T-helper 1 cell treated with Interleukin-12 subunit alpha and Interleukin-12 subunit beta and Interleukin-4 antibody, amounts not matched to agents 30 ng/mL and 1 ng/mL, for 36 hours (primary cell): ENCODE data around the gene SP3. TPM values are rescaled to one million over a fixed set of nuclear protein-coding genes. Genes with fewer than 3 reads are reported as not detected.

Source experiments
- intact Hi-C: fragments of 100-400 bp; cut with micrococcal nuclease; formaldehyde crosslinking; loops from one replicate; pipeline ENCODE4 v1.15.1; 2024
- total RNA-seq: library from RNA; stranded (reverse); gene quantifications from 2 replicates; pipeline ENCODE4 v1.2.3, GENCODE V29; 2022

SP3 gene
- total RNA-seq, 1 donor from 2014 or later, result 107 TPM

DNA sequence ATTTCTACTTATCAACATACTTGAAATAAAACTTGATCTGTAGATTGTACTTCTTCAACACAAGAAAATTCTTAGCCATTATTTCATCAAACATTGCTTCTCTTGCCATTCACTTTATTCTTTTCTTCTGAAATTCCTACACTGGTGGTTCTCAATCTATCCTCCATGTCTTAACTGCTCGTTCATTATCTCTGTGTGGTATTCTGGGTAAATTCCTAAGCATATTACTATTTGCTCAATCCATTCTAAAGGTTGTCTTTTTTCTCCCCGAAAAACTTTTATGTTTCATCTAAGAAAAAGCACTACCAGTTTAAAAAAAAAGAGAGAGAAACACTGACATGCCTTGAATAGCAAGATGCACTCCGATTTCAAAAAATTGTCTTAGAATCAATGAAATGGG is 18.0 kb downstream of the SP3 start:
- intact Hi-C loops, result no loop called here

GRCh38 chr2:173943738-173944137 is 21.4 kb downstream of the SP3 start:
- intact Hi-C loops, result no loop called here

DNA sequence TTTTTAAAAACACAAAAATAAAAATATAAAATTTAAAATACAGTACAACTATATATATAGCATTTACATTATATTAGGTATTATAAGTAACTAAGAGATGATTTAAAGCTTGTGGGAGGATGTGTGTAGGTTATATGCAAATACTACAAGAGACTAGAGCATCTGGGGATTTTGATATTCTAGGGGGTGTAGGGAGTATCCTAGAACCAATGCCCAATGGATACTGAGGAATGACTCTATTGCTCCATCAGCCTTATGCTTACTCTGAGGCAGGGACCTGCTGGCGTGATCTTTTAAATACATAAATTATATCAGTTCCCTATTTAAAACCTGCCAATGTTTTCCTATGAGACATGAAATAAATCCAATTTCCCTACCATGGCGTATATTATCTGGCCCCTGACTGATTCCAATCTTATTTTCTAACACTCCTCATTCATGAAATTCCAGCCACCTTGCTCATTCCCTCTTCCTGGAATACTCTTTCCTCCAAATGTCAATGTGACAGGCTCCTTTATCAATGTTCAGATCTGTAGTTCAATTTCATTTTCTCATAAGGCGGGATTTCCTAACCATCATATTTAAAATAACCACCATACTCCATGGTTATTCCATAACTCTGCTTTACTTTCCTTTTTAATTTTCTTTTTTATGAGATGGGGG is 22.2 kb downstream of the SP3 start:
- intact Hi-C loops, result no loop called here

GRCh38 chr2:173941567-173941966 is 23.6 kb downstream of the SP3 start:
- intact Hi-C loops, result no loop called here

DNA sequence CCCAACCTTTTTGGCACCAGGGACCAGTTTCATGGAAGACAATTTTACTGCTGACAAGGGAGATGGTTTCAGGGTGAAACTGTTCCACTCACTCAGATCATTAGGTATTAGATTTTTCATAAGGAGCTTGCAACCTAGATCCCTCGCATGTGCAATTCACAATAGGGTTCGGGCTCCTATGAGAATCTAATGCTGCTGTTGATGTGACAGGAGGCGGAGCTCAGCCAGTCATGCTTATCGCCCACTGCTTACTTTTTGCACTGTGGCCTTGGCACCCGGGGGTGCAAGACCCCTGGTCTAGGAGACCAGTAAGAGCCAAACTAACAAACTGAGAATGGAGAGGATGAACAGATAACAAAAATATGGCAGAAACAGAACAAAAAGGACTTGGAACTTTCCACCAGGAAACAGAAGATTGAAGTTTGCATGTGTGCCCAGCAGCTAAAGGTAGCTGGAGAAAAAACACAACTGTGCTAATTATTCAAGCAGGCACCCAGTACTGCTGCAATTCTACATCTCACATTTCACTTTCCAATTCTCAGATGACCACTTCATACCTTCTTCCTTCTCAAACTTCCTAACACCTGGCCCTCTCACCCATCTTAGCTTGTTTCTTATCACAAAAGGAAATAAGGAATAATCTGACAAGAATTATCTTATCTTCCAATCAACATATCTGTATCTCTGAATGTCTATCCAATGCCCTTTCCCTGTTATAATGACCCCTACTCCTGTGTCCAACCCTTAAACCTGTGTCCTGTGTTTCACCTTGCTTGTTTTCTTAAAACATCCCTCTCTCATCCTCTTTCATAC is 24.8 kb downstream of the SP3 start:
- intact Hi-C loops, result no loop called here

DNA sequence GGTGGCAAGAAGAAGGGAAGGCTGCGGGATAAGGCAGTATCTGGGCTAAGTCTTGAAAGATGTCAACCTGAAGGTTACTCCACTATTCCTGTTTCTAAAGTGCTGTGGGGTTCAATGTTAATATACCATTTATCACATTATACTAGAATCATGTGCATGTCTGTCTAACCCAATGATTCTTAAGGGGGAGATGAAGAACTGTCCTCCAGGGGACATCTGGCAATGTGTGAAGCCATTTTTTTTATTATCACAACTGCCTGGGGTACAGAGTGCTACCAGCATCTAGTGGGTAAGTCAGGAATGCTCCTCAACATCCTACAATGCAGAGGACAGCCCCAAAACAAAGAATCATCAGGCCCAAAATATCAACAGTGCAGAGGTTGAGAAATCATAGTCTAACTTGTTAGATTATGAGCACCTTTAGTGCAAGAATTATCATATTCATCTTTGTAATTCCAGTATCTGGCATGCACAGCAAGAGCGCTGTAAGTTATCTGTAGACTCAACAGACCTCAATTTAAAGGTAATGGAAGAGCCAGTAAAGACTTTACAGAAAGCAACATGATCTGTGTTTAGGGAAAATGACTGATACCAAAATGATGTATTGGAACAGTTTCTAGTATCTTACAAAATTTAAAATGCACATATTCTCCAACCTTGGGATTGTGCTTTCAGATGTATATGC is 26.3 kb downstream of the SP3 start:
- intact Hi-C loops, result no loop called here

DNA sequence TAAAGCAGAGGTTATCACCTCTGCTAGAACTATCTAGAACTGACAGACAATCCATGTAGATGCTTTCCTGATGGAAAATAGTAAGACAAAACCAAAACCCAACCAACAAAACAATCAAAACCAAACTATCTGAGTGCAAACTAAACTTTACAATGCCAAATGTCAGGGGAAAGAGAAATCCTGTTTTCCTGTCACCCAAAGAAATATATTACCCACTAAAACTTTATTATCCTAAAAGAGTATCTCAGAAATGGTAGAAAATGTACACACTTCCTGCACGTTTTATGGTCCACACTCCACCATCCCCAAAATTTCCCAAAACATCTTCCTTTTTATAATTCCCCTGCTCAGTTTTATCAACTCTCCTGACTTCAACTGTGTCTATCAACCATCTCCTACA is 29.9 kb downstream of the SP3 start:
- intact Hi-C loops, result no loop called here

DNA sequence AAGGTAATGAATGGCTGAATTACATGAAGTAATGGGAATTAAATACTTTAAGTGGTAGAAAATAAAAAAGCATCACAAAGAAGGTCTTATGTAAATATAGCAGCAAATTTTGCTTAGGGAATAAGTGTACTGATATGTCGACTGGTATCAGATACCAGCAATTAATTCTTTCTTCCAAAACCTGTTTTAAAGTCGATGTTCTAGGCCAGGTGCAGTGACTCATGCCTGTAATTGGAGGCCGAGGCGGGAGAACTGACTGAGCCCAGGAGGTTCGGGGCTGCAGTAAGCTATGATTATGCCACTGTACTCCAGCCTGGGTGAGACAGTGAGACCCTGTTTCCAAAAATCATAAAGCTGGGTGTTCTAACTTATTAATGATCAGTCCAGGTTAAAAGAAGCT is 30.3 kb downstream of the SP3 start:
- intact Hi-C loops, result no loop called here

DNA sequence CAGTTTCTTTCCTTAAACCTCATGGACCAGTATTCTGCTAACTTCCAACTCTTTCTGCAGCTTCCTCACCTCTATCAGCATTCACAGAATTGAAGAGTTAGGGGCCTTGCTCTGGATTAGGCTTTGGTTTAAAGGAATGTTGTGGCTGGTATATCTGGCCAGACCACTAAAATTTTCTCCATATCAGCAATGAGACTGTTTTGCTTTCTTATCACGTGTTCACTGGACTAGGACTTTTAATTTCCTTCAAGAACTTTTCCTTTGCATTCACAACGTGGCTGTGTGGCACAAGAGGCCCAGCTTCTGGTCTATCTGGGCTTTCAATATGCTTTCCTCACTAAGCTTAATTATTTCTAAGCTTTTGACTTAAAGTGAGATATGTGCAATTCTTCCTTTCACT is 33.4 kb downstream of the SP3 start:
- intact Hi-C loops, result no loop called here

GRCh38 chr2:173929441-173929840 is 35.7 kb downstream of the SP3 start:
- intact Hi-C loops, result no loop called here

GRCh38 chr2:173926875-173927274 is 38.3 kb downstream of the SP3 start:
- intact Hi-C loops, result no loop called here

GRCh38 chr2:173924285-173924684 is 40.9 kb downstream of the SP3 start:
- intact Hi-C loops, result loop anchor here (2.0 kb wide), 1 partner anchor 39 kb away; no protein-coding TSS in a partner anchor

- intact Hi-C loops, result no loop called here
These were observed 42.4 kb downstream of the SP3 start for GRCh38 chr2:173922760-173923159.

- intact Hi-C loops, result no loop called here
These were observed 43.1 kb downstream of the SP3 start for GRCh38 chr2:173922068-173922467.

DNA sequence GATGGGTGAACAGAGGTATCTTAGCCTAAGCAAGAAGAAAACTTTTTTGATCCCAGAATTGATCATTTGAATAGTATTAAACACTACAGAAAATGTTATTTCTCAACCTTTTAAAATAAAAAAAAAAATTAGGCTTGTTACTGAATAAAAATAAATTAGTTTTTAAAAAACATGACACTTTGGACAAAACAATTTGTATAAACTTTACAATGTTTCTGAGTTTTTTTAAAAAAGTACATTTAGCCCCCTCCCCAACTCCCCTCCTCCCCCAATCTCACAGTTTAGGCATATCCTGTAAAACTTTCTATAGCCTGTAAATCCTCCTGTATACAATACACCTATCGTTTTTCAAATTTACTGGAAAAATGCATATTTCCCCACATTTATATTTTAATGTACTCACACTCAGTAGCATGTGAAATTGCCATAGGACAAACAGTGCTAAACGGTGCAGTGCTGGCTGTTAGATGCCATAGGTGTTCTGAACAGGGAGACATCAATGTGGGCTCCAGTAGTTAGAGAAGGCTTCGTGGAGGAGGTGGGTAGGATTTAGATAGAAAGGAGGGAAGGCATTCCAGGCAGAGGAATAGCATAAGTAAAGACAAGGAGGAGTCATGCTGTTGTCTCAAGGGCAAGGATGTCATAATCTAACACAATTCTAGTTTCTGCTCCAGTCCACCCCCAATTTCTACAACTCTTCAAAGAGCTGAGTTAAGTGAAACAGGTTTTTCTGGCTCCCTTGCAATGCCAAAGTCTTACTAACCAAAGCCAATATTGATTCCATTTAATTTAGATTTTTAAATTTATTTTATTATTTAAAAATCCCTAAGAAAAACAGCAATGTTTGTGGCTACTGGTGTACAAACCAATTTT is 50.9 kb downstream of the SP3 start:
- intact Hi-C loops, result no loop called here

GRCh38 chr2:173909846-173910245 is 55.3 kb downstream of the SP3 start:
- intact Hi-C loops, result no loop called here

DNA sequence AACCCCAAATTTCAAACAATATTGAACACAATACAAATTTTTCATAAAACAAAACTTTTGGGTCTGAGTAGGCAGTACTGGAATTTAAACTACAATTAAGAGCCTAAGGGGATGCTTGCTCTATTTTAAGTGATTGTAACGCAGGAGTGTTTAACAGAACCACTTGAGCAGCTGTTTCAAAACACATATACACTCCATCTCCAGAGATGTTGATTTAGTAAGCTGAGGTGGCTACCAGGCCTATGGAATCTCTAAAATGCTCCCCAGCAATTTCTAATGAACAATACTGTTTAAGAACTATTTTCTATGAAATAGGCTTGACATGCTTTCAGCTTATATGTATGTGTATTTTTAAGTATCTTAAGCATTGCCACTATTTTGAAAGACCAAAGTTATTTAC is 58.5 kb downstream of the SP3 start:
- intact Hi-C loops, result no loop called here

DNA sequence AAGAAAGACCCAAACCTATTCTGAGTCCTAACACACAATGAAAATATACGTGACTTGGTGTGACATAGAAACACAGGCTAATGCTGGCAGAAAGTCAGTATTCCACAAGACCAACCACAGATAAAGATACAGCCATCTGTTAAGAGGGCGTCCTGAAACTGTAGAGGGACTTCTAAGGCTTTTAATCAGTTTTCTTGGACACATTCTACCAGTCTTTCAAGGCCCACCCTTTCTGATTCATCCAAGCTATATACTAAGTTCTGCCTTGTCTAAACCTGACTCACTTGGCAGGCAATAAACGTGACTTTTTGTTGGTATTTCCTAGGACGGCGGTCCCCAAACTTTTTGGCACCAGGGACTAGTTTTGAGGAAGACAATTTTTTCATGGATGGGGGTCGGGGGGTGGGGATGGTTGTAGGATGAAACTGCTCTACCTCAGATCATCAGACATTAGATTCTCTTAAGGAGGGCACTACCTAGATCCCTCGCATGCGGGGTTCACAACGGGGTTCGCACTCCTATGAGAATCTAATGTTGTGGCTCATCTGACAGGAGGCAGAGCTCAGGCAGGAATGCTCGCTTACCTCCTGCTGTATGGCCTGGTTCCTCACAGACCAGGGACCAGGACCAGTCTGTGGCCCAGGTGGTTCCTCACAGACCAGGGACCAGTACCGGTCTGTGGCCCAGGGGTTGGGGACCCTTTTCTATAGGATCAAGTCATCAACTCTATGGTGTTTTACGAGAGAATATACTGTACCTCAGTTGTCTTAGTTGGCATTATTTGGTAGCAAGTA is 61.4 kb downstream of the SP3 start:
- intact Hi-C loops, result no loop called here

DNA sequence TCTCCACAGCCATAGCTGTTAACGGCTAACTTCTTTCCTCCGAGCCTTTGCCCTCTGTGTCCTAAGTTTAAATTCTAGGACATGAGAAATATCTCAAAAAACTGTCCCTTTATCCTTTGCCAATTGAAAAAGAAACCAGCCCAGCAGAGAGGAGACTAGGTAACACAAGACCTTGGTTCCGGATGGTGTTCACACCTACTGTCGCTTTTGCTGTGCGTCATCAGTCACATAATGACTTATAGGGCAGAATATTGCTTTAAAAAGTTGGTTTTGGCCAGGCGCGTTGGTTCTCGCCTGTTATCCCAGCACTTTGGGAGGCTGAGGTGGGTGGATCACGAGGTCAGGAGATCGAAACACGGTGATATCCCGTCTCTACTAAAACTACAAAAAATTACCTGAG is 66.2 kb downstream of the SP3 start:
- intact Hi-C loops, result loop anchor here (5.0 kb wide), 1 partner anchor 143 kb away; no protein-coding TSS in a partner anchor

- intact Hi-C loops, result loop anchor here (5.0 kb wide), 1 partner anchor 144 kb away; no protein-coding TSS in a partner anchor
These were observed 67.0 kb downstream of the SP3 start for GRCh38 chr2:173898178-173898668.
